ENCODE measurements around the gene CERT1. TPM values are rescaled to one million over a fixed set of nuclear protein-coding genes. Genes with fewer than 3 reads are reported as not detected.

The CERT1 gene
- total RNA-seq, 1 donor from 2014 or later = 24.6 TPM

DNA sequence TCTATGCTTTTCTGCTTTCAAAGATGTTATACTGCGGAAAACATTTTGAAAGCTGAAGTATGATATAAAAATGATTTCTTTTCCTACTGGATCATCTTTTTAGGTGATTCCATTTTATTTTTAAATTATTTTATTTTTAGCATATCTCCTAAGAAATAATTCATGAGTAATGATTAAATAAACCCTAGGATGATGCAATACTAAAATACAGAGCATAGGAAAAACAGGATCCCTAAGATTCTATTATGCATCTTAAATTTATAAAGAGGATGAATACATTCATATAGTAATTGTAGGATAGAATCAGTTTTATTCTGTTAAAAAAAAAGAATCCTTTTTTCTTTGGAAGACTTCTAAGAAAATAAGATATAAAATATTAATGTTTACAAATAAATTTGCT, 11.1 kb upstream of the CERT1 start:
- peaks cover 35% of the 10 kb centered on the region for H3K36me3 Mint-ChIP-seq (ENCODE audit: low read depth)
- no peak overlapping the region for H3K4me3 Mint-ChIP-seq
- H3K27ac Mint-ChIP-seq (ENCODE audit: unreplicated experiment) = no peak overlapping the region
- no peak for DNase-seq (ENCODE audit: low read depth, low spot score)
- TF ChIP-seq, protein P1, sequence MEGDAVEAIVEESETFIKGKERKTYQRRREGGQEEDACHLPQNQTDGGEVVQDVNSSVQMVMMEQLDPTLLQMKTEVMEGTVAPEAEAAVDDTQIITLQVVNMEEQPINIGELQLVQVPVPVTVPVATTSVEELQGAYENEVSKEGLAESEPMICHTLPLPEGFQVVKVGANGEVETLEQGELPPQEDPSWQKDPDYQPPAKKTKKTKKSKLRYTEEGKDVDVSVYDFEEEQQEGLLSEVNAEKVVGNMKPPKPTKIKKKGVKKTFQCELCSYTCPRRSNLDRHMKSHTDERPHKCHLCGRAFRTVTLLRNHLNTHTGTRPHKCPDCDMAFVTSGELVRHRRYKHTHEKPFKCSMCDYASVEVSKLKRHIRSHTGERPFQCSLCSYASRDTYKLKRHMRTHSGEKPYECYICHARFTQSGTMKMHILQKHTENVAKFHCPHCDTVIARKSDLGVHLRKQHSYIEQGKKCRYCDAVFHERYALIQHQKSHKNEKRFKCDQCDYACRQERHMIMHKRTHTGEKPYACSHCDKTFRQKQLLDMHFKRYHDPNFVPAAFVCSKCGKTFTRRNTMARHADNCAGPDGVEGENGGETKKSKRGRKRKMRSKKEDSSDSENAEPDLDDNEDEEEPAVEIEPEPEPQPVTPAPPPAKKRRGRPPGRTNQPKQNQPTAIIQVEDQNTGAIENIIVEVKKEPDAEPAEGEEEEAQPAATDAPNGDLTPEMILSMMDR (conservative IDR thresholded peaks at IDR 0.05) = no peak
- H3K27me3 Mint-ChIP-seq (ENCODE audit: low read depth) = no peaks in the 10 kb centered on the region
- H3K4me1 Mint-ChIP-seq = peaks cover 31% of the 10 kb centered on the region
- peaks cover 18% of the 10 kb centered on the region for H3K9me3 Mint-ChIP-seq

DNA sequence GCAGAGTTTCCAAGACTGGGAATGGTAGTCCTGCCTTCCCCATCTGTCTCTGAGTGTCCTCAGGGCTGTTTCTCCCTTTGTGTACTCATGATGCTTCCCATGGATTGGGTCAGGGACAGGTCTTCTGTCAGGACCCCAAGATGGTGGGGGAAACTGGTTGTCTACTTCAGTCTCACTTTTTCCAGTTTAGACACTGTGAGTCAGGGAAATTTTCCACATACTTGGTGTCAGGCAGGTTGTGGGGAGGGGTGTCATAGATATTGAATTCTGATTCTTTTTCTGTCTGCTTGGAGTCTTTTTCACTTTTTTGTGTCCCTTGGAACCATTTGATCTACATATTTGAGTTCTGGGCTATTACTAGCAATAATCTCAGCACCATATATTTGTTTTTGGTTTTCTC, 10.6 kb upstream of the CERT1 start:
- no peak for DNase-seq (ENCODE audit: low read depth, low spot score)
- Mint-ChIP-seq H3K27ac (ENCODE audit: unreplicated experiment) (no peak overlapping the region), H3K27me3 (ENCODE audit: low read depth) (no peaks in the 10 kb centered on the region), H3K36me3 (ENCODE audit: low read depth) (peaks cover 36% of the 10 kb centered on the region), H3K4me1 (peaks cover 31% of the 10 kb centered on the region), H3K4me3 (no peak overlapping the region), H3K9me3 (peaks cover 19% of the 10 kb centered on the region)
- TF ChIP-seq, protein P1 (conservative IDR thresholded peaks at IDR 0.05) = no peak

DNA sequence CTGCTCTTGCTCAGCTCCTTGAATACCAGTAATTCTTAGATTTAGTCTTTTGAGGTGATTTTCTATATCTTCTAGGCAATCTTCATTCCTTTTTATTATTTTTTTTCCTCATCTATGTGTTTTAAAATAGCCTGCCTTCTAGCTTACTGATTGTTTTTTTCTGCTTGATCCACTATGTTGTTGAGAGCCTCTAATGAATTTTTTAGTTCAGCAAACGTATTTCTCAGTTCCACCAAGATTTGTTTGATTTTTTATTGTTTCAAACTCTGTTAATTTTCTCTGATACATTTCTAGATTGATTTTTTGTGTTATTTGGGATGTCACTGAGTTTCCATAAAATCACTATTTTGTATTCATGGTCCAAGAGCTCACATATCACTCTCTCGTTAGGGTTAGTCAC, 9.8 kb upstream of the CERT1 start:
- no peak for DNase-seq (ENCODE audit: low read depth, low spot score)
- H3K27ac Mint-ChIP-seq (ENCODE audit: unreplicated experiment) = no peak overlapping the region
- H3K36me3 Mint-ChIP-seq (ENCODE audit: low read depth) = peaks cover 40% of the 10 kb centered on the region
- peaks cover 22% of the 10 kb centered on the region for H3K9me3 Mint-ChIP-seq
- H3K4me3 Mint-ChIP-seq = no peak overlapping the region
- TF ChIP-seq, protein P1 (conservative IDR thresholded peaks at IDR 0.05) = no peak
- H3K4me1 Mint-ChIP-seq = peaks cover 34% of the 10 kb centered on the region
- no peaks in the 10 kb centered on the region for H3K27me3 Mint-ChIP-seq (ENCODE audit: low read depth)

DNA sequence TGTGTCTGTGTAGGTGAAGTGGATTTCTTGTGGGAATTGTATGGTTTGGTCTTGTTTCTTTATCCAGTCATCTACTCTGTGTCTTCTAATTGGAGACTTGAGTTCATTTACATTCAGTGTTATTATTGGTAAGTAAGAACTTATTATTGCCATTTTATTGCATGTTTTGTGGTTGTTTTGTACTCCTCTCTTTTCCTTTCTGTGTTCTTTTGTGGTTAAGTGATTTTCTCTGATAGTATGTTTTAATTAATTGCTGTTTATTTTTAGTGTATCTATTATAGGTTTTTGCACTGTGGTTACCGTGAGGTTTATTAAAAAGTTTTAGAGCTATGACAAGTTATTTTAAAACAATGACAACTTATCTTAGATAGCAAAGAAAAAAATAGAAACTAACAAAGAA, 8.3 kb upstream of the CERT1 start:
- Mint-ChIP-seq H3K27me3 (ENCODE audit: low read depth) (no peaks in the 10 kb centered on the region), H3K4me1 (peaks cover 21% of the 10 kb centered on the region), H3K9me3 (peaks cover 22% of the 10 kb centered on the region), H3K27ac (ENCODE audit: unreplicated experiment) (no peak overlapping the region), H3K36me3 (ENCODE audit: low read depth) (peaks cover 40% of the 10 kb centered on the region), H3K4me3 (no peak overlapping the region)
- DNase-seq (ENCODE audit: low read depth, low spot score) = no peak
- TF ChIP-seq, protein P1 (conservative IDR thresholded peaks at IDR 0.05) = no peak

DNA sequence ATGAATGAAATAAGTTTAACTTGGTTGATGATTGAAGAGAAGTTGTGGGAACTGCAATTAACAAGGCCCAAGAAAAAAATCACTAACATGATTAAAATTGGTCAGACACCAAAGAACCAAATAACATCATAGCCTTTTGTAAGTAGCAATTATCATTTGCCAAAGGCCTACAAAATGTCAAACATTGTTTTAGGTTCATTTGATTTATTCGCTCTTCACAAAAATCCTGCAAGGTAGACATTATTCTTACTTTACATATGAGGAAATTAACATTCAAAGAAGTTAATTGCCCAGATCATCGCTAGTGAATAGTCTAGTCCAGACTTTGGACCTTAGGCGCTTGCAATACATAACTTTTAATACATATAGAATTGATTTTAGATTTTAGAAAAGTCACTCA, 2.9 kb upstream of the CERT1 start:
- no peak overlapping the region for H3K27ac Mint-ChIP-seq (ENCODE audit: unreplicated experiment)
- TF ChIP-seq, protein P1 (conservative IDR thresholded peaks at IDR 0.05) = no peak
- peaks cover 9% of the 10 kb centered on the region for H3K9me3 Mint-ChIP-seq
- H3K4me1 Mint-ChIP-seq = peaks cover 35% of the 10 kb centered on the region
- peaks cover 20% of the 10 kb centered on the region for H3K36me3 Mint-ChIP-seq (ENCODE audit: low read depth)
- no peak for DNase-seq (ENCODE audit: low read depth, low spot score)
- peak overlapping the region; percentile 59 for H3K4me3 Mint-ChIP-seq
- H3K27me3 Mint-ChIP-seq (ENCODE audit: low read depth) = no peaks in the 10 kb centered on the region

DNA sequence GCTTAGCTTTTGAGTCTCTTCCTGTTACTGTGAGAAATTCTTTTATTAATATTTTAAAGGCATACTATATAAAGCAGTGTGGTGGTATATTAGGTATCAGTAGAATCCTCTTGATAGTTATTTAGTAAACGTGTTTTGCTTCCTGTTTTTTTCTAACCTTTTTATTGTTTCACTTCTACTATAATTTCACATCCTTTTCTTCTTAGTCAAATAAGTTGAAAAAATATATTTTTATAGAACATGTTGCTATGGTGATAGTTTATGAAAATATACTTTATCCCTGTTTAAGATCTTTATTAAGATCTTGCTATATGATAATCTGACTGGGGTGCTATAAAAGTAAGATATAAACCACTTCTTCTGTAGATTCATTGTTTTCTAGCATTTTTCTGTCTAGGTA, 2.4 kb upstream of the CERT1 start:
- Mint-ChIP-seq H3K9me3 (peaks cover 8% of the 10 kb centered on the region), H3K36me3 (ENCODE audit: low read depth) (peaks cover 18% of the 10 kb centered on the region), H3K4me3 (peak overlapping the region; percentile 59), H3K27ac (ENCODE audit: unreplicated experiment) (no peak overlapping the region), H3K27me3 (ENCODE audit: low read depth) (no peaks in the 10 kb centered on the region), H3K4me1 (peaks cover 36% of the 10 kb centered on the region)
- DNase-seq (ENCODE audit: low read depth, low spot score) = no peak
- TF ChIP-seq, protein P1 (conservative IDR thresholded peaks at IDR 0.05) = no peak
